ENCODE data around the gene C2orf69. TPM values are rescaled to one million over a fixed set of nuclear protein-coding genes. Genes with fewer than 3 reads are reported as not detected.
A peak's percentile ranks its signal among the peaks of the same experiment; 100 is the strongest.

The C2orf69 gene
- total and polyA plus RNA-seq, 2 of the 13 experiments (the other 11 are each of a cell fraction or from before 2014, with no cell fraction given): 4.8 to 19.3 TPM

DNA sequence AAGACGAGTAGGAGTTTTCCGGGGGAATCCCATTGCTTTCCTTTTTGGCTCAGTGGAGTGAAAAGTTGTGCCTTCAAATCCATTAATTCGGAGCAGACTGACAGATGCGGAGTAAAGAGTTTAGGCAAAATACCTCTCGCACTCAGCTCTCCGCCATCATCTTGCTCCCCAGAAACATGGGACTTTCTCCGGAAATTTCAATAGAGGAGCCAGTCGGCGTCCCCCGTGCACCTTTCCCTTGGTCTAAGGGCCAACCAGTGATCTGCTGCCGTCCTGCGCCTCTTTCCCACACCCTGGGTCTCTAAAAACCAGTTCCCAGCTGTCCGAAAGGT, 43.9 kb downstream of the C2orf69 start (continued):
- TF ChIP-seq ONECUT2 (CRISPR knock-in tag; IDR thresholded peaks at IDR 0.05) (0 out of 2 replicates have a peak, but pooled peaks have one; percentile 6), ZSCAN12 (CRISPR knock-in tag; IDR thresholded peaks at IDR 0.05) (peak; percentile 91), CREB1 (IDR thresholded peaks at IDR 0.05) (no peak), CREB1 (CRISPR knock-in tag; IDR thresholded peaks at IDR 0.05) (0 out of 2 replicates have a peak, but pooled peaks have one; percentile 2), ZNF24 (IDR thresholded peaks at IDR 0.05) (no peak), MLLT10 (CRISPR knock-in tag; IDR thresholded peaks at IDR 0.05) (0 out of 2 replicates have a peak, but pooled peaks have one; percentile 43), ZNF263 (CRISPR knock-in tag; IDR thresholded peaks at IDR 0.05) (0 out of 2 replicates have a peak, but pooled peaks have one; percentile 42), ZNF234 (CRISPR knock-in tag; conservative IDR thresholded peaks at IDR 0.05) (peak; percentile 26; the same call in 1 of the 2 replicates), ZNF572 (CRISPR knock-in tag; IDR thresholded peaks at IDR 0.05) (peak; percentile 78; the same call in 1 of the 2 replicates), ZNF160 (CRISPR knock-in tag; IDR thresholded peaks at IDR 0.05) (no peak)
- TF ChIP-seq, protein P1, sequence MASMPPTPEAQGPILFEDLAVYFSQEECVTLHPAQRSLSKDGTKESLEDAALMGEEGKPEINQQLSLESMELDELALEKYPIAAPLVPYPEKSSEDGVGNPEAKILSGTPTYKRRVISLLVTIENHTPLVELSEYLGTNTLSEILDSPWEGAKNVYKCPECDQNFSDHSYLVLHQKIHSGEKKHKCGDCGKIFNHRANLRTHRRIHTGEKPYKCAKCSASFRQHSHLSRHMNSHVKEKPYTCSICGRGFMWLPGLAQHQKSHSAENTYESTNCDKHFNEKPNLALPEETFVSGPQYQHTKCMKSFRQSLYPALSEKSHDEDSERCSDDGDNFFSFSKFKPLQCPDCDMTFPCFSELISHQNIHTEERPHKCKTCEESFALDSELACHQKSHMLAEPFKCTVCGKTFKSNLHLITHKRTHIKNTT (CRISPR knock-in tag; IDR thresholded peaks at IDR 0.05): peak; percentile 69; the same call in 1 of the 2 replicates
- TF ChIP-seq, protein P2, sequence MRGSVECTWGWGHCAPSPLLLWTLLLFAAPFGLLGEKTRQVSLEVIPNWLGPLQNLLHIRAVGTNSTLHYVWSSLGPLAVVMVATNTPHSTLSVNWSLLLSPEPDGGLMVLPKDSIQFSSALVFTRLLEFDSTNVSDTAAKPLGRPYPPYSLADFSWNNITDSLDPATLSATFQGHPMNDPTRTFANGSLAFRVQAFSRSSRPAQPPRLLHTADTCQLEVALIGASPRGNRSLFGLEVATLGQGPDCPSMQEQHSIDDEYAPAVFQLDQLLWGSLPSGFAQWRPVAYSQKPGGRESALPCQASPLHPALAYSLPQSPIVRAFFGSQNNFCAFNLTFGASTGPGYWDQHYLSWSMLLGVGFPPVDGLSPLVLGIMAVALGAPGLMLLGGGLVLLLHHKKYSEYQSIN (CRISPR knock-in tag; IDR thresholded peaks at IDR 0.05; ENCODE audit: borderline replicate concordance): 0 out of 2 replicates have a peak, but pooled peaks have one; percentile 0
- TF ChIP-seq, protein P3, sequence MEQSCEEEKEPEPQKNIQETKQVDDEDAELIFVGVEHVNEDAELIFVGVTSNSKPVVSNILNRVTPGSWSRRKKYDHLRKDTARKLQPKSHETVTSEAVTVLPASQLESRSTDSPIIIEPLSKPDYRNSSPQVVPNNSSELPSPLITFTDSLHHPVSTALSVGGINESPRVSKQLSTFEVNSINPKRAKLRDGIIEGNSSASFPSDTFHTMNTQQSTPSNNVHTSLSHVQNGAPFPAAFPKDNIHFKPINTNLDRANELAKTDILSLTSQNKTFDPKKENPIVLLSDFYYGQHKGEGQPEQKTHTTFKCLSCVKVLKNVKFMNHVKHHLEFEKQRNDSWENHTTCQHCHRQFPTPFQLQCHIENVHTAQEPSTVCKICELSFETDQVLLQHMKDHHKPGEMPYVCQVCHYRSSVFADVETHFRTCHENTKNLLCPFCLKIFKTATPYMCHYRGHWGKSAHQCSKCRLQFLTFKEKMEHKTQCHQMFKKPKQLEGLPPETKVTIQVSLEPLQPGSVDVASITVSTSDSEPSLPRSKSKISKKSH (CRISPR knock-in tag; IDR thresholded peaks at IDR 0.05; ENCODE audit: borderline replicate concordance): no peak
- TF ChIP-seq, protein P4, sequence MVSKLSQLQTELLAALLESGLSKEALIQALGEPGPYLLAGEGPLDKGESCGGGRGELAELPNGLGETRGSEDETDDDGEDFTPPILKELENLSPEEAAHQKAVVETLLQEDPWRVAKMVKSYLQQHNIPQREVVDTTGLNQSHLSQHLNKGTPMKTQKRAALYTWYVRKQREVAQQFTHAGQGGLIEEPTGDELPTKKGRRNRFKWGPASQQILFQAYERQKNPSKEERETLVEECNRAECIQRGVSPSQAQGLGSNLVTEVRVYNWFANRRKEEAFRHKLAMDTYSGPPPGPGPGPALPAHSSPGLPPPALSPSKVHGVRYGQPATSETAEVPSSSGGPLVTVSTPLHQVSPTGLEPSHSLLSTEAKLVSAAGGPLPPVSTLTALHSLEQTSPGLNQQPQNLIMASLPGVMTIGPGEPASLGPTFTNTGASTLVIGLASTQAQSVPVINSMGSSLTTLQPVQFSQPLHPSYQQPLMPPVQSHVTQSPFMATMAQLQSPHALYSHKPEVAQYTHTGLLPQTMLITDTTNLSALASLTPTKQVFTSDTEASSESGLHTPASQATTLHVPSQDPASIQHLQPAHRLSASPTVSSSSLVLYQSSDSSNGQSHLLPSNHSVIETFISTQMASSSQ (IDR thresholded peaks at IDR 0.05; ENCODE audit: low read depth): 0 out of 2 replicates have a peak, but pooled peaks have one; percentile 27
- TF ChIP-seq, protein P4 (CRISPR knock-in tag; IDR thresholded peaks at IDR 0.05; ENCODE audit: borderline replicate concordance): no peak

All from HepG2 (cell line).